ENCODE data around the gene PTPRT. TPM values are rescaled to one million over a fixed set of nuclear protein-coding genes. Genes with fewer than 3 reads are reported as not detected.

Gene PTPRT
- polyA plus RNA-seq, 3 donors = not detected

- H3K27me3 Mint-ChIP-seq (ENCODE audit: low read depth in 3 of 3) = no peaks in the 10 kb centered on the region
- Histone ChIP-seq H3K36me3 (replicated peaks in 1 of 2; ENCODE audit: control insufficient read depth in 1 of 2, insufficient read depth in 2 of 2, low read length in 2 of 2) (no peaks in the 10 kb centered on the region), H3K27me3 (ENCODE audit: control insufficient read depth in 2 of 2, insufficient read depth in 2 of 2, low read length in 2 of 2) (no peaks in the 10 kb centered on the region), H3K4me3 (replicated peaks in 1 of 3; ENCODE audit: low read depth in 2 of 3, low read length in 3 of 3) (no peak overlapping the region), H3K9me3 (replicated peaks in 1 of 2; ENCODE audit: control insufficient read depth in 1 of 2, insufficient read depth in 1 of 2, low read length in 2 of 2) (peaks cover 0 to 5% of the 10 kb centered on the region in 2 donors), H2AFZ (ENCODE audit: insufficient read depth, low read depth, low read length, poor library complexity, severe bottlenecking) (no peak overlapping the region), H3K9ac (ENCODE audit: insufficient read depth, low read length, poor library complexity, severe bottlenecking) (no peak overlapping the region), H4K20me1 (ENCODE audit: insufficient read depth, low read length) (no peaks in the 10 kb centered on the region), H3K27ac (ENCODE audit: low read depth in 1 of 2, low read length in 2 of 2) (no peak overlapping the region), H3K79me2 (ENCODE audit: insufficient read depth, low read length) (no peaks in the 10 kb centered on the region), H3K4me2 (replicated peaks; ENCODE audit: extremely low read depth, low read length, poor library complexity, severe bottlenecking) (no peak overlapping the region), H3K4me1 (ENCODE audit: control insufficient read depth in 1 of 2, insufficient read depth in 2 of 2, low read length in 2 of 2) (no peaks in the 10 kb centered on the region)
- no peak overlapping the region for H3K27ac Mint-ChIP-seq
- intact Hi-C loops (cut with micrococcal nuclease) = no loop called here
- H3K36me3 Mint-ChIP-seq = no peaks in the 10 kb centered on the region
- 94% methylated on average over 8 of the region's 8 CpGs for WGBS (ENCODE audit: insufficient coverage)
- no peak for TF ChIP-seq CTCF (IDR thresholded peaks at IDR 0.05)
- H3K9me3 Mint-ChIP-seq = peaks cover 0 to 14% (median 6%) of the 10 kb centered on the region in 7 donors
- no peaks in the 10 kb centered on the region for H3K4me1 Mint-ChIP-seq
- DNase-seq = no peak
- no peak overlapping the region for H3K4me3 Mint-ChIP-seq
Measured at GRCh38 chr20:43009532-43009931, 180.2 kb downstream of the PTPRT start.

- H2AFZ ChIP-seq (ENCODE audit: insufficient read depth, low read depth, low read length, poor library complexity, severe bottlenecking) = no peak overlapping the region
- Mint-ChIP-seq H3K27me3 (ENCODE audit: low read depth in 3 of 3) (no peaks in the 10 kb centered on the region), H3K27ac (no peak overlapping the region), H3K4me3 (no peak overlapping the region), H3K4me1 (no peaks in the 10 kb centered on the region), H3K9me3 (peaks cover 0 to 14% (median 6%) of the 10 kb centered on the region in 7 donors), H3K36me3 (no peaks in the 10 kb centered on the region)
- peaks cover 0 to 5% of the 10 kb centered on the region in 2 donors for H3K9me3 ChIP-seq (replicated peaks in 1 of 2; ENCODE audit: control insufficient read depth in 1 of 2, insufficient read depth in 1 of 2, low read length in 2 of 2)
- H3K27me3 ChIP-seq (ENCODE audit: control insufficient read depth in 2 of 2, insufficient read depth in 2 of 2, low read length in 2 of 2) = no peaks in the 10 kb centered on the region
- TF ChIP-seq CTCF (IDR thresholded peaks at IDR 0.05) = no peak
- H3K27ac ChIP-seq (ENCODE audit: low read depth in 1 of 2, low read length in 2 of 2) = no peak overlapping the region
- H3K9ac ChIP-seq (ENCODE audit: insufficient read depth, low read length, poor library complexity, severe bottlenecking) = no peak overlapping the region
- no peak overlapping the region for H3K4me3 ChIP-seq (replicated peaks in 1 of 3; ENCODE audit: low read depth in 2 of 3, low read length in 3 of 3)
- 100% methylated on average over 2 of the region's 5 CpGs for WGBS (ENCODE audit: insufficient coverage)
- no peaks in the 10 kb centered on the region for H3K79me2 ChIP-seq (ENCODE audit: insufficient read depth, low read length)
- H3K4me2 ChIP-seq (replicated peaks; ENCODE audit: extremely low read depth, low read length, poor library complexity, severe bottlenecking) = no peak overlapping the region
- no peak for DNase-seq
- no peaks in the 10 kb centered on the region for H4K20me1 ChIP-seq (ENCODE audit: insufficient read depth, low read length)
- no peaks in the 10 kb centered on the region for H3K36me3 ChIP-seq (replicated peaks in 1 of 2; ENCODE audit: control insufficient read depth in 1 of 2, insufficient read depth in 2 of 2, low read length in 2 of 2)
- intact Hi-C loops (cut with micrococcal nuclease) = no loop called here
- no peaks in the 10 kb centered on the region for H3K4me1 ChIP-seq (ENCODE audit: control insufficient read depth in 1 of 2, insufficient read depth in 2 of 2, low read length in 2 of 2)
Measured at GRCh38 chr20:43007525-43007924, 182.2 kb downstream of the PTPRT start.

All from CD14-positive monocyte (primary cell).